Measurements from ENCODE around the gene MAP6D1. TPM values are rescaled to one million over a fixed set of nuclear protein-coding genes. Genes with fewer than 3 reads are reported as not detected.

MAP6D1 gene
- total RNA-seq, 1 donor, result 3.5 TPM

DNA sequence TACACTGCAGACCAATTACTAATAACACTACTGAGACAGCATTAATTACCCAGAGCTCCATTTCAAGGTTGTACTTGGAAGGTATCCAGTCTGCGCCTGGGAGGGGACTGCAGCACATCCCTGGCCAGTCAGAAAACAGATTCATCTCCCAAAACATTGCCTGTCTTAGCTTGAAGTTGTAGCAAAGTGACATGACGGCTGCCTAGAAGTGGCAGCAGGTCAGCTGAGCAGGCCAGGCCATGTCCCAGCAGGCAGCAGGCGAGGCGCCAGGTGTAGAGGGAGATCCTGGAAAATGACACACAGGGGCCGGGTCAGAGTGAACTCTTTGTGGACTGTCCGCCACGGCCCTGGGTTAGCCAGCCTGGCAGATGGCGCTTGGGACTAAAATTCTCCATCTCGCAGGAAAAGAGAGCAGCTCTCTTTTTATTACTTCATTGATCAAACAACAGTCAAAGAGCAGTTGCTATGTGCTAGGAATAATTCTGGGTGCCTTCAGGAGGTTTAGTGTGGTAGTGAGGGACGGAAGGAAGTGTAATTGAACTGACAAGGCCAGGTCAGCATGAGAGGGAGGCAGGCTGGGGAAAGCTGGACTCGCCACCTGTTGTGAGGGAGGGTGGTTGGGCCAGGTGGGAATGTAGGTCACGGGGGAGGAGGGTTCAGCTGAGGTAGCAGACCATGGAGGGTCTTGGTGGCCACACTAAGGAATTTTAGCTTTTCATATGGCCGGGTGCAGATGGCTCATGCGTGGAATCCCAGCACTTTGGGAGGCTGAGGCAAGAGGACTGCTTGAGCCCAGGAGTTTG lies 1.3 kb upstream of the MAP6D1 start:
- no peak for DNase-seq (ENCODE audit: low read depth)
- H3K4me3 ChIP-seq (ENCODE audit: low read depth, low read length), result no peak overlapping the region
- TF ChIP-seq, protein P1, sequence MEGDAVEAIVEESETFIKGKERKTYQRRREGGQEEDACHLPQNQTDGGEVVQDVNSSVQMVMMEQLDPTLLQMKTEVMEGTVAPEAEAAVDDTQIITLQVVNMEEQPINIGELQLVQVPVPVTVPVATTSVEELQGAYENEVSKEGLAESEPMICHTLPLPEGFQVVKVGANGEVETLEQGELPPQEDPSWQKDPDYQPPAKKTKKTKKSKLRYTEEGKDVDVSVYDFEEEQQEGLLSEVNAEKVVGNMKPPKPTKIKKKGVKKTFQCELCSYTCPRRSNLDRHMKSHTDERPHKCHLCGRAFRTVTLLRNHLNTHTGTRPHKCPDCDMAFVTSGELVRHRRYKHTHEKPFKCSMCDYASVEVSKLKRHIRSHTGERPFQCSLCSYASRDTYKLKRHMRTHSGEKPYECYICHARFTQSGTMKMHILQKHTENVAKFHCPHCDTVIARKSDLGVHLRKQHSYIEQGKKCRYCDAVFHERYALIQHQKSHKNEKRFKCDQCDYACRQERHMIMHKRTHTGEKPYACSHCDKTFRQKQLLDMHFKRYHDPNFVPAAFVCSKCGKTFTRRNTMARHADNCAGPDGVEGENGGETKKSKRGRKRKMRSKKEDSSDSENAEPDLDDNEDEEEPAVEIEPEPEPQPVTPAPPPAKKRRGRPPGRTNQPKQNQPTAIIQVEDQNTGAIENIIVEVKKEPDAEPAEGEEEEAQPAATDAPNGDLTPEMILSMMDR (IDR thresholded peaks at IDR 0.05; ENCODE audit: insufficient read depth, low read depth, low read length), result no peak

DNA sequence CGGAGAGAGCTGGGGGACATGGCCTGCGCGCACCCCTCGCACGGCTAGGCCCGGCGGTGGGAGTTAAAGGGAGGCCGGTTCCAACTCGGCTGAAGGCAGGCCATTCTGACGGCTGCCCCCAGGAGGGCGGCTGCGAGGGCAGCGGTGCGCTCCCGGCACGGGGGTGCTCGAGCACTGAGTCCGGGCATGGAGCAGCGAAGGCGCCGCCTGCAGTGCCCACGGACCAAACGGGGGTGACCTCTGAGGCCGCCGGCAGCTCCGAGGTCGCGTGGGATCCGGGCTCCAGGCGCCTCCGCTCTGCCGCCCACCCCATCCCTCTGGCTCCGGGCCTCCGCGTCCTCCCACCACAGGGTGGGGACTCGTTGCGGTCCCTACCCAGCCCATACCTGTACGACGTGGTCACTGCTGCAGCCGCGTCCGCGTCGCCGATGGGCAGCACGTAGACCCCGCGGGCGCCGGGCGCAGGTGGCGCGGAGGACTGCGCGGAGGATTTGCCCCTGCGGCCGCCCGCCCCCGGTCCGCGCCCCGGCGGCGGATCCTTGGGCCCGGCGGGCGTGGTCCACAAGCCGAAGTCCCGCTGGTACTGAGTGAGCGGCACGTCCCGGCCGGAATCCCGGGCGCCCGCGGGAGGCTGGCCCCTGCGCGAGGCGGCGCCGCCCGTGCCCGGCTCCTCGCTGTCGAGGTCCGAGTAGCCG lies 469 bp downstream of the MAP6D1 start:
- peak; percentile 16 for DNase-seq (ENCODE audit: low read depth)
- TF ChIP-seq, protein P1 (IDR thresholded peaks at IDR 0.05; ENCODE audit: insufficient read depth, low read depth, low read length), result no peak

DNA sequence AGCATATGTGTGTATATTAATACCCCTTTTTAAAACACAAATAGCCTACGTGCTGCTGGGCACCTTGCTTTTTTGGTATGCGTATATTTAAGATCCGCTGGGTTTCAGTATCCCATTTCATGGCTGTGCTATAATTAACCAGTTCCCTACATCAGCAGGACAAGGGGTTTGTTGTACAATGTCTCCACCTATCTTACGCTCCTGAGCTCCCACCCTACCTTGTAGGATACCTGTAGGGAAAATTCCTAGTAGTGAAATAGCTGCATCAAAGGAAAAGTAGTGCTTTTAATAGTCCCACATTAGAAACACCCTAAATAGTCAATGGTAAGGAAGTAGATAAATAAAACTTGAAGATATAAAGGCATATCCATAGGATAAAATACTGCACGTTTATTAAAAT lies 1.4 kb downstream of the MAP6D1 start:
- no peak overlapping the region for H3K4me3 ChIP-seq (ENCODE audit: low read depth, low read length)
- no peak for DNase-seq (ENCODE audit: low read depth)
- TF ChIP-seq, protein P1 (IDR thresholded peaks at IDR 0.05; ENCODE audit: insufficient read depth, low read depth, low read length), result no peak

More for the DNA sequence above, 469 bp downstream of the MAP6D1 start:
- H3K4me3 ChIP-seq (ENCODE audit: low read depth, low read length), result peak overlapping the region; percentile 72

DNA sequence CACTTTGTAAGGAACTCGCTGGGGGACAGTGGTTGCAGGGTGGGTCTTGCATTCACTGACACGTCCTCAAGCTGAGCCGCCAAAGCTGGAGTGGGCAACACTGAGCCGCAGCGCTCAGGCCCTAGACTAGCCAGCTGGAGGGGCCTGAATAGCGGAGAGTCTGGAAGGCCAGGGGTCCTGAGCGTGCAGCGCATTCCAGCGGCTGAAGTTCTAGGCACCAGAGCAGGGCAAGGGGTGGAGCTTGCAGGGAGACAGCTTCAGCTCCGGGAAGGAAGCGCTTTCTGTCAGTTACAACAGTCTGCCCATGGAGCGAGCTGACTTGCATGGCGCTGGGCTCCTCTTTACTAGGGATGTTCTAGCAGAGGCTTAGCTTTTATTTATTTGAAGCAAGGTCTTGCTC lies 2.7 kb downstream of the MAP6D1 start:
- TF ChIP-seq, protein P1 (IDR thresholded peaks at IDR 0.05; ENCODE audit: insufficient read depth, low read depth, low read length), result no peak
- DNase-seq (ENCODE audit: low read depth), result peak; percentile 21
- no peak overlapping the region for H3K4me3 ChIP-seq (ENCODE audit: low read depth, low read length)

DNA sequence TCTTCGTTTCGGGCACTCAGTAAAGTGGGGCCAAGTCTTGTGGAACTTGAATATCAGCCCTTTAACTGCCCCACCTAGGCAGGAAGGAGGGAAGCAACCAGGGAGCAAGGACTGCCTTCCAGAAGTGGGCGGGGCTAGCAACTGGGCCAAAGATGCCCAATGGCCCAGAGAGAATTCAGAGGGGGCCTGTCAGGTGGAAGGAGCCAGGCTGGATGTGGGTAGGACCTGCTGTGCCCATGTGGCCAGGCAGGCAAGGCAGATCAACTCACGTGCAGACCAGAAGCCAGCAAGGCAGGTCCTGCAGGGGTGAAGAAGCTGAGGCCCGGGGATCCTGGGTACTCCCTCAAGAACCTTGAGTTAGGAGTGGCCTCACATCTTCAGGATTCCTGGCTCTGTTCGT lies 5.5 kb downstream of the MAP6D1 start:
- TF ChIP-seq, protein P1 (IDR thresholded peaks at IDR 0.05; ENCODE audit: insufficient read depth, low read depth, low read length), result no peak
- no peak overlapping the region for H3K4me3 ChIP-seq (ENCODE audit: low read depth, low read length)
- DNase-seq (ENCODE audit: low read depth), result no peak

DNA sequence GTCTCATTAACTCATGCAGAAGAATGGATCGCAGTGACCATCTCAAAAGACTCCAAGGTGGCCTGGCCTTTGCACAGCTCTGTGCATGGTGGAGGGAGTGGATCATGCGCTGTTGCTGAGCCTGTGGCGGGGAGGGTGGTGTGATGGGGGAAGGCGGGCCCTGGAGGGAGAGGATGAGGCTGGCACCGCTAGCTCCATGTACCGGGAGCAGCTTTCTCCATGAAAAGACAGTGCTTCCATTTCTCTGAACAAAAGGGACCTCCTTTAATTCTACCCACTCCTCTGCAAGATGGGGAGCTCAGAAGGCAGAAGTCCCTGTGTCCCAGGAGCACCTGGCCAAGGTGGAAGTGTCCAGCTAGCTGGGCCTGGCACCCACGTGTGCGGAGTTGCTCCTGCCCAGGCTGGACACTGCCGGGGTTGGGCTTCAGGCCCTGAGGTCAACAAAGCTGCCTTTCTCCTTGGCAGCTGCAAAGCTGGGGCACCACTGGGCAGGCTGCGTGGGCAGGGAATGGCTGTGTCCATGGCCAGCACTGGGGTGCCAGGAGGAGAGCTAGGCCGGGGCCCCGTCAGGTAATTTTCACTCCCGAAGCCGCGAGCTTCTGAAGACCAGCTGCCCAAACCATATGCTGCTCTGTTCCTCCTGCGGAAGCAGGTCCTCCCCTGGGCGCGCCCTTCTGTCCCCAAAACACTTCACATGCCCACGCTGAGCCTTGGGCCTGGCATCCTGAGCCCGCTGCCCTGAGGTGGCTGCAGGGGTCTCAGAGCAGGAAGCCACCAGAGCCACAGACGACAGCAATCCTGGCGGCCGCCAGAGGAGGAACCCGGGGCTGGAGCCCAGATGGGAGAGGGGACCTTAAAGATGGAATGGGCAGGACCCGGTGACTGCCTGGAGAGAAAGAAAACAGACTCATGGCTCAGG lies 6.4 kb downstream of the MAP6D1 start:
- no peak overlapping the region for H3K4me3 ChIP-seq (ENCODE audit: low read depth, low read length)
- no peak for DNase-seq (ENCODE audit: low read depth)
- TF ChIP-seq, protein P1 (IDR thresholded peaks at IDR 0.05; ENCODE audit: insufficient read depth, low read depth, low read length), result no peak
